A673 (cell line): Measurements from ENCODE around the gene TMPO.

Experiments
- EZH2 ChIP-seq: fragments of 200-600 bp; sonication (generic); IDR thresholded peaks from 2 replicates; pipeline ENCODE4 v1.6.1; 2017; ENCODE audit warnings: borderline replicate concordance, low read depth, mild to moderate bottlenecking, mixed read lengths, antibody characterized with exemption, low read length; ENCODE audit not compliant: poor library complexity, severe bottlenecking
- TF ChIP-seq, protein P1 (sequence below): fragments of 300-800, 200-600 bp; sonication (generic); conservative IDR thresholded peaks from 2 replicates; pipeline ENCODE4 v1.5.1; 2017; ENCODE audit warnings: low read depth, mild to moderate bottlenecking, antibody characterized with exemption, low read length, moderate library complexity, mixed read lengths

DNA sequence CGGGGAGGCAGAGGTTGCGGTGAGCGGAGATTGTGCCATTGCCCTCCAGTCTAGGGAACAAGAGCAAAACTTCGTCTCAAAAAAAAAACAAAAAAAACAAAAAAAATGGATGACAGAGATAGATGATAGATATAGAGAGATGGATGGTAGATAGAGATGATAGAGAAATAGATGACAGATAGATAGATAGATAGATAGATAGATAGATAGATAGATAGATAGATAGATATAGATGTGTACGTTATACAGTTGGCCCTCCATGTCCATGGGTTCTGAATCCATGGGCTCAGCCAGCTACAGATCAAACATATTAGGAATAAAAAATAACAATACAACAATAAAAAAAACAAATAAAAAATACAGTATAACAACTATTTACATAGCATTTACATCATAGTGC is 65.3 kb downstream of the TMPO start:
- TF ChIP-seq, protein P1, sequence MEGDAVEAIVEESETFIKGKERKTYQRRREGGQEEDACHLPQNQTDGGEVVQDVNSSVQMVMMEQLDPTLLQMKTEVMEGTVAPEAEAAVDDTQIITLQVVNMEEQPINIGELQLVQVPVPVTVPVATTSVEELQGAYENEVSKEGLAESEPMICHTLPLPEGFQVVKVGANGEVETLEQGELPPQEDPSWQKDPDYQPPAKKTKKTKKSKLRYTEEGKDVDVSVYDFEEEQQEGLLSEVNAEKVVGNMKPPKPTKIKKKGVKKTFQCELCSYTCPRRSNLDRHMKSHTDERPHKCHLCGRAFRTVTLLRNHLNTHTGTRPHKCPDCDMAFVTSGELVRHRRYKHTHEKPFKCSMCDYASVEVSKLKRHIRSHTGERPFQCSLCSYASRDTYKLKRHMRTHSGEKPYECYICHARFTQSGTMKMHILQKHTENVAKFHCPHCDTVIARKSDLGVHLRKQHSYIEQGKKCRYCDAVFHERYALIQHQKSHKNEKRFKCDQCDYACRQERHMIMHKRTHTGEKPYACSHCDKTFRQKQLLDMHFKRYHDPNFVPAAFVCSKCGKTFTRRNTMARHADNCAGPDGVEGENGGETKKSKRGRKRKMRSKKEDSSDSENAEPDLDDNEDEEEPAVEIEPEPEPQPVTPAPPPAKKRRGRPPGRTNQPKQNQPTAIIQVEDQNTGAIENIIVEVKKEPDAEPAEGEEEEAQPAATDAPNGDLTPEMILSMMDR = no peak
- TF ChIP-seq EZH2 = no peak
